SK-N-MC (cell line): ENCODE results near the gene SGSH.

ENCODE experiments used
- EZH2 ChIP-seq: fragments of 200-600 bp; sonication (generic); IDR thresholded peaks from one replicate; pipeline ENCODE4 v1.6.1; 2017; ENCODE audit warnings: antibody characterized with exemption
- FOXP2 ChIP-seq: optimal IDR thresholded peaks from 2 replicates; pipeline ENCODE3; 2011; ENCODE audit warnings: mild to moderate bottlenecking, moderate library complexity; ENCODE audit not compliant: insufficient read depth; ENCODE audit errors: extremely low read length, control extremely low read depth
- POLR2AphosphoS5 ChIP-seq: IDR thresholded peaks from 2 replicates; pipeline ENCODE4 v1.6.1; 2012; ENCODE audit warnings: mild to moderate bottlenecking, low read depth, low read length, borderline replicate concordance

- TF ChIP-seq EZH2 (no peak), POLR2AphosphoS5 (no peak), FOXP2 (no peak)
These were observed 30.5 kb downstream of the SGSH start for GRCh38 chr17:80189611-80190010.
